ENCODE measurements around the gene APLF. TPM values are rescaled to one million over a fixed set of nuclear protein-coding genes. Genes with fewer than 3 reads are reported as not detected.

APLF gene
- total RNA-seq, 2 experiments from 2014 or later, result 4.1 to 4.3 TPM

DNA sequence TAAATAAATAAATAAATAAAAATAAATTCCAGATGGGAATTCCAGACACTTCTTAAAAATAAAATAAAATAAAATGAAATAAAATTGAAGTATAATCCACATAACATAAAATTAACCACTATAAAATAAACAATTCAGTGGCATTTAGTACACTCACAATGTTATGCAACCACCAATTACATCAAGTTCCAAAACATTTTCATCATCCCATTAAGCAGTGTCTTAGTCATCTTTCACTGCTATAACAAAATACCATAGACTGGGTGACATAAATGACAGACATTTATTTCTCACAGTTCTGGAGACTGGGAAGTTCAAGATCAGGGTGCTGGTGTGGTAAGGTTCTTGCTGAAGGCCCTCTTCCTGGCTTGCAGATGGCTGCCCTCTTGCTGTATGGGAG, 153.4 kb downstream of the APLF start:
- H3K4me3 Mint-ChIP-seq, result no peak overlapping the region
- no peak overlapping the region for H3K4me3 ChIP-seq (ENCODE audit: low read length)
- H3K4me1 Mint-ChIP-seq (ENCODE audit: low read depth), result no peaks in the 10 kb centered on the region
- ATAC-seq (ENCODE audit: poor library complexity) (no peak), DNase-seq (no peak)
- H3K9me3 Mint-ChIP-seq, result peaks cover 7% of the 10 kb centered on the region
- intact Hi-C loops (cut with DNase I, micrococcal nuclease), result no loop called here
- H3K27me3 Mint-ChIP-seq, result no peaks in the 10 kb centered on the region
- H3K27ac Mint-ChIP-seq, result no peak overlapping the region
- H3K27ac ChIP-seq (ENCODE audit: low read depth in 1 of 2, low read length in 2 of 2), result no peak overlapping the region
- POLR2A ChIA-PET, result no interaction called here
- TF ChIP-seq, protein P1, sequence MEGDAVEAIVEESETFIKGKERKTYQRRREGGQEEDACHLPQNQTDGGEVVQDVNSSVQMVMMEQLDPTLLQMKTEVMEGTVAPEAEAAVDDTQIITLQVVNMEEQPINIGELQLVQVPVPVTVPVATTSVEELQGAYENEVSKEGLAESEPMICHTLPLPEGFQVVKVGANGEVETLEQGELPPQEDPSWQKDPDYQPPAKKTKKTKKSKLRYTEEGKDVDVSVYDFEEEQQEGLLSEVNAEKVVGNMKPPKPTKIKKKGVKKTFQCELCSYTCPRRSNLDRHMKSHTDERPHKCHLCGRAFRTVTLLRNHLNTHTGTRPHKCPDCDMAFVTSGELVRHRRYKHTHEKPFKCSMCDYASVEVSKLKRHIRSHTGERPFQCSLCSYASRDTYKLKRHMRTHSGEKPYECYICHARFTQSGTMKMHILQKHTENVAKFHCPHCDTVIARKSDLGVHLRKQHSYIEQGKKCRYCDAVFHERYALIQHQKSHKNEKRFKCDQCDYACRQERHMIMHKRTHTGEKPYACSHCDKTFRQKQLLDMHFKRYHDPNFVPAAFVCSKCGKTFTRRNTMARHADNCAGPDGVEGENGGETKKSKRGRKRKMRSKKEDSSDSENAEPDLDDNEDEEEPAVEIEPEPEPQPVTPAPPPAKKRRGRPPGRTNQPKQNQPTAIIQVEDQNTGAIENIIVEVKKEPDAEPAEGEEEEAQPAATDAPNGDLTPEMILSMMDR (IDR thresholded peaks at IDR 0.05), result no peak
- H3K36me3 Mint-ChIP-seq (ENCODE audit: low read depth), result no peaks in the 10 kb centered on the region
- H3K9me3 ChIP-seq (ENCODE audit: control insufficient read depth in 1 of 2, insufficient read depth in 1 of 2, low read length in 2 of 2), result no peaks in the 10 kb centered on the region
- CTCF ChIA-PET, result no interaction called here
- no peaks in the 10 kb centered on the region for H3K36me3 ChIP-seq (ENCODE audit: insufficient read depth, low read length)
- H3K27me3 ChIP-seq (ENCODE audit: control insufficient read depth in 1 of 2, insufficient read depth in 2 of 2, low read length in 2 of 2), result no peaks in the 10 kb centered on the region
- no peaks in the 10 kb centered on the region for H3K4me1 ChIP-seq (ENCODE audit: insufficient read depth, low read length)

DNA sequence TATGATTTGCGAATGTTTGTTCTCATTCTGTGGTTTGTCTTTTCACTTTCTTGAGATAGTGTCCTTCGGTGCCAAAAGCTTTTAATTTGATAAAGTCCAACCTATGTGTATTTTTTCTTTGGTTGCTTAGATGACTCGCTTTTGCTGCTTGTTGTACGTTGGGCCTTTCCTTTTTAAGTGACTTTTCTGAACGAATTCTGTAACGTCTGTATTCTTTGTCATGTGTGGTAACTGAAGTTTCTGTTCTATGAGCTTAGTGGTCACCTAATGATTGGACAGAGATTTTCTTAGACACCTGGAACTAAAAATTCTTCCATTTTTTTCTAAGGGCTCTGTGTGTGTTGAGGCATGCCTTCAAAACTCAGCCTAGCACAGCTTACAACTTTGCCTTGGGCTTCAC, 156.4 kb downstream of the APLF start:
- Mint-ChIP-seq H3K27me3 (peaks cover 6% of the 10 kb centered on the region), H3K4me1 (ENCODE audit: low read depth) (no peaks in the 10 kb centered on the region), H3K27ac (no peak overlapping the region), H3K4me3 (no peak overlapping the region), H3K9me3 (peaks cover 7% of the 10 kb centered on the region), H3K36me3 (ENCODE audit: low read depth) (no peaks in the 10 kb centered on the region)
- no peaks in the 10 kb centered on the region for H3K9me3 ChIP-seq (ENCODE audit: control insufficient read depth in 1 of 2, insufficient read depth in 1 of 2, low read length in 2 of 2)
- CTCF ChIA-PET, result no interaction called here
- DNase-seq (no peak), ATAC-seq (ENCODE audit: poor library complexity) (no peak)
- H3K36me3 ChIP-seq (ENCODE audit: insufficient read depth, low read length), result no peaks in the 10 kb centered on the region
- POLR2A ChIA-PET, result no interaction called here
- TF ChIP-seq, protein P1 (IDR thresholded peaks at IDR 0.05), result no peak
- intact Hi-C loops (cut with DNase I, micrococcal nuclease), result no loop called here
- no peak overlapping the region for H3K27ac ChIP-seq (ENCODE audit: low read depth in 1 of 2, low read length in 2 of 2)
- H3K27me3 ChIP-seq (ENCODE audit: control insufficient read depth in 1 of 2, insufficient read depth in 2 of 2, low read length in 2 of 2), result no peaks in the 10 kb centered on the region
- H3K4me3 ChIP-seq (ENCODE audit: low read length), result no peak overlapping the region
- no peaks in the 10 kb centered on the region for H3K4me1 ChIP-seq (ENCODE audit: insufficient read depth, low read length)

DNA sequence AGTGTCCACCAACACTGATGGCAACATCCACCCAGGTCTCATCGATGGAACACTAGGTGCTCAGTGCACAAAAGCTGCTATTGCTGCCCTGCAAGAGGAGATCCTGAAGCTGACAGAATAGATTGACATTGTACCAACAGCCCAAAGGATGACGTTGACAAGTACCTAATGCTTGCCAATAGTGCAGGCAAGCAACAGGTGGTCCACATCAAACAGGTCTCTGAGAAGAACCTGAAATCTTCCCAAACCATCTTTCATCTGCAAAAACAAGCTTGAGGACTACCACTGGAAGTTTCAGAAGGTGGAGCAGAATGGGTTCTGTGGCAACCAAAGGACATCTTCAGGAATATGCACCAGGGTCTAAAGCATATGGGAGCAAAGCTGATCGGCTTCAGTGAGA, 160.2 kb downstream of the APLF start:
- Mint-ChIP-seq H3K4me3 (no peak overlapping the region), H3K9me3 (no peaks in the 10 kb centered on the region), H3K27me3 (peaks cover 6% of the 10 kb centered on the region), H3K27ac (no peak overlapping the region), H3K4me1 (ENCODE audit: low read depth) (no peaks in the 10 kb centered on the region), H3K36me3 (ENCODE audit: low read depth) (no peaks in the 10 kb centered on the region)
- no peaks in the 10 kb centered on the region for H3K9me3 ChIP-seq (ENCODE audit: control insufficient read depth in 1 of 2, insufficient read depth in 1 of 2, low read length in 2 of 2)
- no peaks in the 10 kb centered on the region for H3K27me3 ChIP-seq (ENCODE audit: control insufficient read depth in 1 of 2, insufficient read depth in 2 of 2, low read length in 2 of 2)
- no peak overlapping the region for H3K4me3 ChIP-seq (ENCODE audit: low read length)
- ChIA-PET POLR2A (no interaction called here), CTCF (no interaction called here)
- intact Hi-C loops (cut with DNase I, micrococcal nuclease), result no loop called here
- no peak overlapping the region for H3K27ac ChIP-seq (ENCODE audit: low read depth in 1 of 2, low read length in 2 of 2)
- H3K4me1 ChIP-seq (ENCODE audit: insufficient read depth, low read length), result no peaks in the 10 kb centered on the region
- H3K36me3 ChIP-seq (ENCODE audit: insufficient read depth, low read length), result no peaks in the 10 kb centered on the region
- ATAC-seq (ENCODE audit: poor library complexity) (no peak), DNase-seq (no peak)
- TF ChIP-seq, protein P1 (IDR thresholded peaks at IDR 0.05), result no peak

Other genes with a start within 250 kb of the APLF start
- gene PPP3R1, start 215.1 kb upstream of the APLF start, total RNA-seq, result 10 to 100 TPM; 69.8 to 70.3 TPM
- gene CNRIP1, start 147.6 kb upstream of the APLF start, total RNA-seq, result not detected
- gene PLEK, start 102.3 kb upstream of the APLF start, total RNA-seq, result 1 to 10 TPM; 5.3 to 6.3 TPM
- gene FBXO48, start 291 bp upstream of the APLF start, total RNA-seq, result under 1 TPM; 0.44 to 0.50 TPM
- gene PROKR1, start 176.0 kb downstream of the APLF start, total RNA-seq, result not detected

All from CD4-positive, alpha-beta T cell (primary cell).